PC-3 (cell line): Measurements from ENCODE around the gene IRAK3. TPM values are rescaled to one million over a fixed set of nuclear protein-coding genes. Genes with fewer than 3 reads are reported as not detected.

ENCODE experiments used
- ATAC-seq: fragments of 200-7000 bp; cut with Tn5 transposase; 2 replicates; pipeline ENCODE4 v1.9.1; 2020; ENCODE audit warnings: mild to moderate bottlenecking, moderate library complexity
- BruUV-seq: library from RNA; stranded (reverse); fragments of 400-500 nt; replicated peaks from 2 replicates; lab custom pipeline; 2021; lab: Mats Ljungman, UMichigan
- CTCF ChIA-PET: fragments of 300-600 bp; sonication (Branson Sonifier 250); formaldehyde crosslinking; loops from one replicate; lab custom pipeline; 2022; ENCODE audit warnings: antibody characterized with exemption; lab: Charles Lee
- POLR2A ChIA-PET: fragments of 300-600 bp; sonication (Branson Sonifier 250); formaldehyde crosslinking; loops from one replicate; lab custom pipeline; 2022; ENCODE audit warnings: antibody characterized with exemption; ENCODE audit not compliant: unreplicated experiment; lab: Charles Lee
- DNase-seq: peaks from one replicate; pipeline ENCODE4 v3.0.0-alpha.2; 2015
- H2AFZ ChIP-seq: fragments of 300-600 bp; sonication (generic); 2 replicates; pipeline ENCODE4 v1.6.0; 2016; ENCODE audit warnings: antibody characterized with exemption, low read length
- H3F3A ChIP-seq: fragments of 300-600 bp; sonication (generic); one replicate; pipeline ENCODE4 v1.6.0; 2017; ENCODE audit warnings: antibody characterized with exemption, low read length, control low read depth, mild to moderate bottlenecking; ENCODE audit not compliant: unreplicated experiment
- H3K27ac ChIP-seq: fragments of 300-600 bp; sonication (generic); 2 replicates; pipeline ENCODE4 v1.5.1; 2016; ENCODE audit warnings: mild to moderate bottlenecking, low read length
- H3K27me3 ChIP-seq: fragments of 300-600 bp; sonication (generic); 2 replicates; pipeline ENCODE4 v1.6.1; 2016; ENCODE audit warnings: low read length, mixed read lengths
- H3K36me3 ChIP-seq: fragments of 300-600 bp; sonication (generic); 2 replicates; pipeline ENCODE4 v1.6.1; 2016; ENCODE audit warnings: low read depth, mixed run types, low read length, mixed read lengths
- H3K4me1 ChIP-seq: fragments of 300-600 bp; sonication (generic); 2 replicates; pipeline ENCODE4 v1.5.1; 2016; ENCODE audit warnings: low read length; ENCODE audit not compliant: insufficient read depth
- H3K4me2 ChIP-seq: fragments of 300-600 bp; sonication (generic); 2 replicates; pipeline ENCODE4 v1.6.0; 2016; ENCODE audit warnings: low read length
- H3K4me3 ChIP-seq: fragments of 300-600 bp; sonication (generic); 2 replicates; pipeline ENCODE4 v1.5.1; 2016; ENCODE audit warnings: mild to moderate bottlenecking, low read length, mixed read lengths
- H3K79me2 ChIP-seq: fragments of 300-600 bp; sonication (generic); 2 replicates; pipeline ENCODE4 v1.6.1; 2017; ENCODE audit warnings: low read length, mixed read lengths
- H3K9ac ChIP-seq: fragments of 300-600 bp; sonication (generic); 2 replicates; pipeline ENCODE4 v1.6.0; 2016; ENCODE audit warnings: mild to moderate bottlenecking, low read length
- H3K9me2 ChIP-seq: fragments of 300-600 bp; sonication (generic); replicated peaks from 2 replicates; pipeline ENCODE4 v1.6.1; 2016; ENCODE audit warnings: mixed run types, low read length, mixed read lengths
- H3K9me3 ChIP-seq: fragments of 300-600 bp; sonication (generic); 2 replicates; pipeline ENCODE4 v1.6.1; 2016; ENCODE audit warnings: low read length, mixed read lengths
- H4K20me1 ChIP-seq: fragments of 300-600 bp; sonication (generic); 2 replicates; pipeline ENCODE4 v1.6.1; 2016; ENCODE audit warnings: low read length, mixed read lengths
- EZH2 ChIP-seq: fragments of 300-600 bp; sonication (generic); IDR thresholded peaks from one replicate; pipeline ENCODE4 v1.6.1; 2017; ENCODE audit warnings: antibody characterized with exemption, mild to moderate bottlenecking, low read length; ENCODE audit not compliant: unreplicated experiment
- EZH2phosphoT487 ChIP-seq: fragments of 300-600 bp; sonication (generic); IDR thresholded peaks from 2 replicates; pipeline ENCODE4 v1.6.1; 2018; ENCODE audit warnings: mild to moderate bottlenecking, antibody characterized with exemption, low read length, borderline replicate concordance
- intact Hi-C: fragments of 100-400 bp; cut with micrococcal nuclease; formaldehyde crosslinking; loops from 2 replicates; pipeline ENCODE4 v1.9.0; 2023
- total RNA-seq: library from RNA; depleted of rRNA; stranded (reverse); fragments of >200 nt; gene quantifications from 2 replicates; pipeline ENCODE4 v1.2.3, GENCODE V29; 2014
- TF ChIP-seq, protein P1 (sequence below): fragments of 300-600 bp; sonication (generic); conservative IDR thresholded peaks from 2 replicates; pipeline ENCODE4 v1.5.1; 2017; ENCODE audit warnings: antibody characterized with exemption, low read depth, mild to moderate bottlenecking, low read length

Gene IRAK3
- total RNA-seq, 1 experiment from 2014 or later, result not detected

DNA sequence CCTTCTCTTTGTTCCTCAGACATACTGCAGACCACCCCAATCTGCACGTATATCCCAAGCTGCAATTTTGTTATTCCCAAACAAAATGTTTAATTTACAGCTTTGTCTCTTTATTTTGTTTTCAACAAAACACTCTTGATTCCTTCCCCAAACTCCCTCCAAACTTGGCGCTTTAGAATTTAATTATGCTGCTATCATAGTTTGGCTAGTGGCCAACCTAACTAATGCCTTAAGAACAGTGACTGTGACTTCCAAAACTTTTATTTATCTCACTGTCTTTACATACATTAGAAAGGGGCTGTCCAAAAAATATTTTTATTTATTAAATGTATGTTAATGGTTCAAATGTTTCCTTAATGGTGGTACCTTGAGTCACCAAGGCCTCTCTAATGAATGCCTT is 26.3 kb upstream of the IRAK3 start:
- H3F3A ChIP-seq, result no peaks in the 10 kb centered on the region
- POLR2A ChIA-PET, result no interaction called here
- no peak for DNase-seq
- no peak overlapping the region for H3K4me2 ChIP-seq
- H3K4me1 ChIP-seq, result 0 out of 2 replicates have a peak, but pooled peaks cover 3% of the 10 kb centered on the region
- H3K4me3 ChIP-seq, result no peak overlapping the region
- no peaks in the 10 kb centered on the region for H3K9me2 ChIP-seq
- H3K36me3 ChIP-seq, result peaks cover 18% of the 10 kb centered on the region
- no peak overlapping the region for H2AFZ ChIP-seq
- H3K9me3 ChIP-seq, result no peaks in the 10 kb centered on the region
- H3K27me3 ChIP-seq, result no peaks in the 10 kb centered on the region
- no peak overlapping the region for H3K9ac ChIP-seq
- intact Hi-C loops, result no loop called here
- no peak overlapping the region for H3K27ac ChIP-seq
- H4K20me1 ChIP-seq, result no peaks in the 10 kb centered on the region
- H3K79me2 ChIP-seq, result peaks cover 77% of the 10 kb centered on the region
- BruUV-seq, result no TSS peak
- CTCF ChIA-PET, result no interaction called here
- ATAC-seq, result no peak
- TF ChIP-seq EZH2phosphoT487 (no peak), EZH2 (no peak)
- TF ChIP-seq, protein P1, sequence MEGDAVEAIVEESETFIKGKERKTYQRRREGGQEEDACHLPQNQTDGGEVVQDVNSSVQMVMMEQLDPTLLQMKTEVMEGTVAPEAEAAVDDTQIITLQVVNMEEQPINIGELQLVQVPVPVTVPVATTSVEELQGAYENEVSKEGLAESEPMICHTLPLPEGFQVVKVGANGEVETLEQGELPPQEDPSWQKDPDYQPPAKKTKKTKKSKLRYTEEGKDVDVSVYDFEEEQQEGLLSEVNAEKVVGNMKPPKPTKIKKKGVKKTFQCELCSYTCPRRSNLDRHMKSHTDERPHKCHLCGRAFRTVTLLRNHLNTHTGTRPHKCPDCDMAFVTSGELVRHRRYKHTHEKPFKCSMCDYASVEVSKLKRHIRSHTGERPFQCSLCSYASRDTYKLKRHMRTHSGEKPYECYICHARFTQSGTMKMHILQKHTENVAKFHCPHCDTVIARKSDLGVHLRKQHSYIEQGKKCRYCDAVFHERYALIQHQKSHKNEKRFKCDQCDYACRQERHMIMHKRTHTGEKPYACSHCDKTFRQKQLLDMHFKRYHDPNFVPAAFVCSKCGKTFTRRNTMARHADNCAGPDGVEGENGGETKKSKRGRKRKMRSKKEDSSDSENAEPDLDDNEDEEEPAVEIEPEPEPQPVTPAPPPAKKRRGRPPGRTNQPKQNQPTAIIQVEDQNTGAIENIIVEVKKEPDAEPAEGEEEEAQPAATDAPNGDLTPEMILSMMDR, result no peak

DNA sequence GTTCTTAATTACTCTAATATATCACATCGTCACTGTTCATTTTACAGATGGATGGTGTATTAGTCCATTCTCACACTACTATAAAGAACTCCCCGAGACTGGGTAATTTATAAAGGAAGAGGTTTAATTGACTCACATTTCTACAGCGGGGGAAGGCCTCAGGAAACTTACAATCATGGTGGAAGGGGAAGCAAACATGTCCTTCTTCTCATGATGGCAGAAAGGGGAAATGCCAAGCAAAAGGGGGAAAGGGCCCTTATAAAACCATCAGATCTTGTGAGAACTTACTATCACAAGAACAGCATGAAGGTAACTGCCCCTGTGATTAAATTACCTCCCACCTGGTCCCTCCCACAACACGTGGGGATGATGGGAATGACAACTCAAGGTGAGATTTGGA is 25.7 kb upstream of the IRAK3 start:
- ChIA-PET CTCF (no interaction called here), POLR2A (no interaction called here)
- ATAC-seq (no peak), DNase-seq (no peak)
- intact Hi-C loops, result no loop called here
- H3K9me2 ChIP-seq, result no peaks in the 10 kb centered on the region
- BruUV-seq, result no TSS peak
- peaks cover 8% of the 10 kb centered on the region for H3K4me1 ChIP-seq
- H3K4me2 ChIP-seq, result no peak overlapping the region
- peaks cover 83% of the 10 kb centered on the region for H3K79me2 ChIP-seq
- no peak for TF ChIP-seq EZH2
- TF ChIP-seq EZH2phosphoT487, result no peak
- TF ChIP-seq, protein P1, result no peak
- H3K27me3 ChIP-seq, result no peaks in the 10 kb centered on the region
- no peaks in the 10 kb centered on the region for H4K20me1 ChIP-seq
- no peak overlapping the region for H3K9ac ChIP-seq
- no peaks in the 10 kb centered on the region for H3F3A ChIP-seq
- no peak overlapping the region for H3K4me3 ChIP-seq
- H3K27ac ChIP-seq, result no peak overlapping the region
- peaks cover 18% of the 10 kb centered on the region for H3K36me3 ChIP-seq
- no peaks in the 10 kb centered on the region for H3K9me3 ChIP-seq
- H2AFZ ChIP-seq, result no peak overlapping the region

- no peak overlapping the region for H3K4me2 ChIP-seq
- no peaks in the 10 kb centered on the region for H3K9me2 ChIP-seq
- ChIA-PET POLR2A (no interaction called here), CTCF (no interaction called here)
- H3K4me3 ChIP-seq, result no peak overlapping the region
- H2AFZ ChIP-seq, result no peak overlapping the region
- ATAC-seq (no peak), DNase-seq (no peak)
- H3K27ac ChIP-seq, result no peak overlapping the region
- intact Hi-C loops, result no loop called here
- no peaks in the 10 kb centered on the region for H4K20me1 ChIP-seq
- H3K36me3 ChIP-seq, result peaks cover 15% of the 10 kb centered on the region
- no TSS peak for BruUV-seq
- no peaks in the 10 kb centered on the region for H3K9me3 ChIP-seq
- H3F3A ChIP-seq, result no peaks in the 10 kb centered on the region
- peaks cover 9% of the 10 kb centered on the region for H3K4me1 ChIP-seq
- TF ChIP-seq, protein P1, result no peak
- TF ChIP-seq EZH2 (no peak), EZH2phosphoT487 (no peak)
- no peak overlapping the region for H3K9ac ChIP-seq
- H3K79me2 ChIP-seq, result peaks cover 91% of the 10 kb centered on the region
- H3K27me3 ChIP-seq, result no peaks in the 10 kb centered on the region
Observed at GRCh38 chr12:66164349-66164821, 24.6 kb upstream of the IRAK3 start.
